Measurements from ENCODE around the gene IDNK. TPM values are rescaled to one million over a fixed set of nuclear protein-coding genes. Genes with fewer than 3 reads are reported as not detected.

The IDNK gene
- total RNA-seq, 1 donor from 2014 or later, result 6.4 TPM

- DNase-seq, result no peak
These were observed 10.7 kb downstream of the IDNK start for GRCh38 chr9:83633676-83634075.

GRCh38 chr9:83636813-83637212 is 13.9 kb downstream of the IDNK start:
- no peak for DNase-seq

GRCh38 chr9:83637389-83637788 is 14.4 kb downstream of the IDNK start:
- no peak for DNase-seq

GRCh38 chr9:83639266-83639665 is 16.3 kb downstream of the IDNK start:
- DNase-seq, result no peak

GRCh38 chr9:83642793-83643192 is 19.9 kb downstream of the IDNK start:
- no peak for DNase-seq

- DNase-seq, result no peak
These were observed 23.7 kb downstream of the IDNK start for GRCh38 chr9:83646500-83647239.

GRCh38 chr9:83649080-83649479 is 26.1 kb downstream of the IDNK start:
- peak; percentile 8 for DNase-seq

- no peak for DNase-seq
These were observed 26.6 kb downstream of the IDNK start for GRCh38 chr9:83649515-83649914.

GRCh38 chr9:83651558-83651957 is 28.6 kb downstream of the IDNK start:
- DNase-seq, result no peak

GRCh38 chr9:83652433-83652832 is 29.5 kb downstream of the IDNK start:
- no peak for DNase-seq

- no peak for DNase-seq
These were observed 32.5 kb downstream of the IDNK start for GRCh38 chr9:83655433-83655832.

- no peak for DNase-seq
These were observed 33.2 kb downstream of the IDNK start for GRCh38 chr9:83656032-83656680.

- no peak for DNase-seq
These were observed 34.0 kb downstream of the IDNK start for GRCh38 chr9:83656952-83657351.

- DNase-seq, result no peak
These were observed 40.0 kb downstream of the IDNK start for GRCh38 chr9:83662933-83663332.

- DNase-seq, result no peak
These were observed 42.7 kb downstream of the IDNK start for GRCh38 chr9:83665580-83666200.

- DNase-seq, result no peak
These were observed 46.1 kb downstream of the IDNK start for GRCh38 chr9:83669067-83669466.

GRCh38 chr9:83670381-83670780 is 47.4 kb downstream of the IDNK start:
- DNase-seq, result no peak

- no peak for DNase-seq
These were observed 48.5 kb downstream of the IDNK start for GRCh38 chr9:83671451-83671850.

GRCh38 chr9:83675466-83675865 is 52.5 kb downstream of the IDNK start:
- DNase-seq, result no peak

GRCh38 chr9:83677596-83677995 is 54.7 kb downstream of the IDNK start:
- DNase-seq, result peak; percentile 4

GRCh38 chr9:83680233-83680632 is 57.3 kb downstream of the IDNK start:
- DNase-seq, result no peak

GRCh38 chr9:83681490-83681889 is 58.5 kb downstream of the IDNK start:
- no peak for DNase-seq

GRCh38 chr9:83688921-83689320 is 66.0 kb downstream of the IDNK start:
- DNase-seq, result no peak

GRCh38 chr9:83691492-83691891 is 68.5 kb downstream of the IDNK start:
- no peak for DNase-seq

All from occipital lobe (tissue), 2 donors.